Right renal cortex interstitium (tissue), 3 donors: ENCODE results near the gene ANO9. TPM values are rescaled to one million over a fixed set of nuclear protein-coding genes. Genes with fewer than 3 reads are reported as not detected.
A peak's percentile ranks its signal among the peaks of the same experiment; 100 is the strongest.

ENCODE experiments used
- DNase-seq, 3 donors: peaks; one replicate each; pipeline ENCODE4 v3.0.0-alpha.2; 2013; ENCODE audit warnings: low read depth in 3 of 3, low spot score in 2 of 3
- polyA plus RNA-seq, 3 donors: library from polyadenylated mRNA; unstranded; fragments of 120-200 nt; gene quantifications; one replicate each; pipeline ENCODE4 v1.2.1, GENCODE V29; 2013; ENCODE audit not compliant: insufficient read length in 3 of 3

ANO9 gene
- polyA plus RNA-seq, 3 donors: 6.4 to 10.3 (median 7.0) TPM

DNA sequence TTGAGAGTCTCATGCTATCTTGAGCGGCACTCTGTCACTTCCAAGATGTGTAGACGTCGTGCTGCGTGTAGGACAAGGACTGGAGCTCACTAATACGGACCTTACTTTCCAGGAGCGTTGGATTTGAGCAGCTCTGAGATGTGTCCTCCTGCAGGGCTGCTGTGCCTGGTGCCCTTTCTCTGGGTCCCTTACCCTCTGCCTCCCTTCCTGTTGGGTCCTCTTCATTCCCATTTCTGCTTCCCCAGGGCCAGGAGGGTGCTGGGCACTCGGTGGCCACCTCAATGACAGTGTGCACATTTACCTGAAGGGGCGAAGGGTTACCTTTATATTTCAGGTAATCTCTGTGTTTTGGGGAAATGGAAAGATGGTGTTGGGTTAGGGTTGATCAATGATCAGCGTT lies 12.2 kb upstream of the ANO9 start:
- no peak for DNase-seq

DNA sequence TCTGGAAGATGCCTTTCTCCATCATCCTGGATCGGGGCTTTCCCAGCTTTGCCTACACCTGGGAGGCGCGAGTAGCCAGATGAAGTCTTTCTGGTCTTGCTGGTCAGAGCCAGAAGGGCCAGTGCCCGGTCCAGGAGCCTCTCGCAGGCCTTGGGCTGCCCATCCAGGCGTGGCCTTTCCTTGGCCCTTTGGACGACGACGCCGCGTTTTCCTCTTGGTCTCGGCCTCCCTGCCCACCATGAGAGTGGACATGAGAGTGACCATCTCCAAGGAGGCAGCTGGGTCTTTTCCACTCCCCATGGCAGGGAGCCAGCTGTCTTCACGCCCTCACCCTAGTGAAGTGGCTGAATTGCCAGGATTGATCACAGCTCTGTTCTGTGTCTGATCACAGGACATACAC lies 11.8 kb upstream of the ANO9 start:
- no peak for DNase-seq

GRCh38 chr11:452916-453527 lies 11.2 kb upstream of the ANO9 start:
- no peak for DNase-seq

DNA sequence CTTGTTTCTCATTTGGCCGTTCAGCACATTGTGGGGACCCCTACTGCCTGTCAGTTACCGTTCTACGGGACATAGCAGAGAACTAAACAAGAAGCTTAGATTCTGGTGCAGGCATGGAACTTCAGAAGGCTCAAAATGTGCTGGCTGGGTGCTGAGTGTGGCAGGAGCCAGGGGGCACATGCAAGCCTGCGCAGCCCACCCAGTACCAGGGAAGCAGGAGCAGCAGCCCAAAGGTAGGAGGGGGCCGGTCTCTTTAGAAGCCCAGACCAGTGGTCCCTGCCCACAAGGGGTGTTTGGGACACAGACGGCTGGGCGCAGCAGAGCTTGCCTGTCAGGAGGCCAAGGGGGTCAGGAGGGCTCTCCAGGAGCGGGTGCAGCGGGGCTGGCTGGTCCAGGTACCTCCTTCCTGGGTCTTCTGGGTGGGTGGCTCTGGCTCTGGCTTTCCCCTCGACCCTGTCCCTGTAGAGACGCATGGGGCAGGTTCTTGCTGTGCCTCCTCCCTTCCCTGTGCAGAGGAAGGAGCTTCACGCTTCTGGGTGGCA lies 10.5 kb upstream of the ANO9 start:
- no peak for DNase-seq

GRCh38 chr11:451738-452137 lies 9.9 kb upstream of the ANO9 start:
- no peak for DNase-seq

GRCh38 chr11:450809-451451 lies 9.1 kb upstream of the ANO9 start:
- no peak for DNase-seq

- DNase-seq: peak; percentile 87 to 94 (median 93)
Measured at GRCh38 chr11:449889-450808, 8.3 kb upstream of the ANO9 start, which contains the start of gene PTDSS2. PTDSS2 (plus strand) TSS chr11:450279; CDS start chr11:450456, 177 bp downstream.

DNA sequence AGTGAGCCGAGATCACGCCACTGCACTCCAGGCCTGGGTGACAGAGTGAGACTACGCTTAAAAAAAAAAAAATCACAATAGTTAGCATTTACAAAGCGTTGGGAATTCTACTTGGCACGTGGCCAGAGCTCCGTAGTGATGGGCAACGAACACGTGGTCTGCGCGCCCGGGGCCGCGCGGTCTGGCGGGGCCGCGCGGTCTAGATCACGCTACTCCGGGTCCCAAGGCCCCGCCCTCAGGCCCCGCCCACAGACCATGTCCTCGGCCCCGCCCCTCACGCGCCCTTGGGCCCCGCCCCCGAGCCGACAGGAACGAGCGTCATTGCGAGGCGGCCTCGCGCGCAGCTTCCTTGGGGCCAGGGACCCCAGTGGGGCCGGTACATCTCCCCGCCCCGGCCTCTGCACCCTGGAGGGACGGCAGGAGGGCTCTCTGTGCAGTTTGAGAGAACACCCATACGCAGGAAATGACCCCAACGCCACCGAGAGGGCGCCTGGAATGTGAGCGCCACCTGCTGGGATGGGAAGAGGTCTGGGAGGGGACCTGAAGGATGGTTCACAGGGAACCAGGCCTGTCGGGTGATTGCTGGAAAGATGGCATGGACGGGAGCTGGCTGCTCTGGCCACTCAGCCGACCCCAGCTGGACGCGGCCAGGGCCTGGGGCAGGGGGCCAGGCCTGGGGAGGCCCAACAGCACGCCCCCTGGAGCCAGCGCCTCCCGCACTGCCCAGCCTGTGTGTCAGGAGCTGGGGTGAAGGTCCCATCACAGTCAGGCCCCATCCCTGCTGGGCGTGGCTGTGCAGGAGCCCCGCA lies 6.3 kb upstream of the ANO9 start:
- DNase-seq: peak; percentile 77 to 84 (median 82)

- DNase-seq: no peak
Measured at GRCh38 chr11:446891-447290, 5.1 kb upstream of the ANO9 start.

DNA sequence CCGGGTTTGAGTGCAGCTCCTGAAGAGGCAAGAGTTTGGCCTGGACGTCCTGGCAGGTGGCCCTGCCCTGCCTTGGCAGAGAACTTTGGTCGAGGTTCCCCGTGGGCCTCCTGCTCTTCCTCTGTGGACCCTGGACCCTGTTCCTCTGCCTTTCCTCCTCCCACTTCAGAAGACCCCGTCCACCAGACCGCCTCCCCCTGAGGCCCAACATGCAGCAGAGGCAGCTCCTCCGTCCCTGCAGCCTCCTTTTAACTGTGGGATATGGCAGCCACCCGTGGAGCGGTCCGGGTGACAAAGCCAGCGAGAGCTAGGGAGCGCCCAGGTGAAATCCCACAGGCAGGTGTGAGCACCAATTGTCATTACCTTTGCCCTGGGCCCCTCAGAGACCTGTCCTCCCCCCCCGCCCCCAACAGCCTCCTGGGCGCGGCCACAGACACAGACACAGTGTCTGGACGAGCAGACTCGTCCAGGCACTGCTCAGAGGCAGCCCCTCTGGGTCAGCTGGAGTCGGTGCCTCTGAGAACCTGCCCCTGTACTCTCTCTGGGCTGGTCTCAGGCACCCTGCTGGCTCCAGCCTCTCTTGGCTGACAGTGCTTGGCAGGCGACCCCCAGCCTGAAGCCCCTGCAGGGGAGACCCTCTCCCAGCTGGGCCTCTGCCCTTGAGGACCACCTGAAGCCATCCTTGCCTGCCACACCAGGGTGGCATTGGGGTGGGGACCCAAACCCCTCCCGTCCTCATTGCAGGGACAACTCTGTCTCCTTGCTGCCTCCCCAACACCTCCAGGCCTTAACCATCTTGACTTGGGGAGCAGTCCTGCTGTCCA lies 4.2 kb upstream of the ANO9 start:
- DNase-seq: no peak

DNA sequence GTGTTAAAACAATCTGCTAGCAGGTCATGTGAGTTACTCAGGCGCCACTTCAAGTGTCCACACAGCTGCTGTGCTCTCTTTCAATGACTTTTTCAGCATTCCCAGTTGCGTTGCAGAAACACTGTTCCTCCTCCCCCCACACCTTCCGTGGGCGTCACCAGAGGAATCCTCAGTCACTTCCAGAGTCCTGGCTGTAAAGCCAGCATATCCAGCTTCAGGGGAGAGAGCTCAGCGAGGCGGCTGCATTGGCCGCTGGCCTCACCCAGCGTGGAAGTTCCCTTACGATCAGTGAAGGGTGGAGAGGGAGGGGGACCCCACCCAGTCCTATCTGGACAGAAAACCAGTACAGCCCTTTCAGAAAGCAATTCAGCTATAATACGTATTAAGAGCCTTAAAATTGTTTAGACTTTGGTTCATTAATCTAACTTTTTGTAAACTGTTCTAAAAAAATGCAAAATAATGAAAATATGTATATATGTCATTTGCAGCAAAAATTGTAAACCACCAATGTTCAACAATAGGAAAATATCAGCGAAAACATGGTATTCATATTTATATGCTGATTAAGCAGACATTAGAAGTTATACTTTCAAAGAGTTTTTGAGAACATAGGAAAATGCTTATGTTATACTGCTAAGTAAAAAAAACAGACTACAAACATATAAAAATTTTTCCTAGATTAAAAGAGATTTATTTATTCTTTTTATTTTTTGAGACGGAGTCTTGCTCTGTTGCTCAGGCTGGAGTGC lies 2.8 kb upstream of the ANO9 start:
- no peak for DNase-seq

- DNase-seq: no peak
Measured at GRCh38 chr11:443542-444199, 1.9 kb upstream of the ANO9 start.

DNA sequence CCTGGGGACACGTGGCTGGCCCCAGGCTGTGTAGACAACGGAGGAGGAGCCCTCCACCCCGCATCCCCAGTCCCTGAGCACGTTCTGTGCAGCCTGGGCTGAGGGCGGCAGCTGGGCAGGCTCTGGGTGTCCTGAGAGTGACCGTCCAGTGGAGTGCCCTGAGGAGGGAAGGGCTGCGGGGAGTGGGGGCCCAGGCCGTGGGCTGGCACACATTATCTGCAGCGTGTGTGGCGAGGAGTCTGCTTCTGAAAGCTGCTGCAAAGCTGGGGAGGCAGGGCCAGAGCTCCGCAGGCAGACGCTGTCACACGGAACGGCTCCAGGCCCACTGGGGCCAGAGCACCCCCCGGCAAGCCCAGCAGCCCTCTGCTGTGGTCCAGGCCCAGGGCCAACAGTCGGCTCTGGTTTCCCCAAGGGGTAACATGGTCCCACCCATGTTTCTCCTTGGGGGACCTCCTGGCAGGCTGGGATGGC lies 835 bp upstream of the ANO9 start:
- DNase-seq: no peak

GRCh38 chr11:441043-441417 lies 781 bp downstream of the ANO9 start:
- DNase-seq: no peak

GRCh38 chr11:440065-441042 lies 1.5 kb downstream of the ANO9 start:
- DNase-seq: no peak

DNA sequence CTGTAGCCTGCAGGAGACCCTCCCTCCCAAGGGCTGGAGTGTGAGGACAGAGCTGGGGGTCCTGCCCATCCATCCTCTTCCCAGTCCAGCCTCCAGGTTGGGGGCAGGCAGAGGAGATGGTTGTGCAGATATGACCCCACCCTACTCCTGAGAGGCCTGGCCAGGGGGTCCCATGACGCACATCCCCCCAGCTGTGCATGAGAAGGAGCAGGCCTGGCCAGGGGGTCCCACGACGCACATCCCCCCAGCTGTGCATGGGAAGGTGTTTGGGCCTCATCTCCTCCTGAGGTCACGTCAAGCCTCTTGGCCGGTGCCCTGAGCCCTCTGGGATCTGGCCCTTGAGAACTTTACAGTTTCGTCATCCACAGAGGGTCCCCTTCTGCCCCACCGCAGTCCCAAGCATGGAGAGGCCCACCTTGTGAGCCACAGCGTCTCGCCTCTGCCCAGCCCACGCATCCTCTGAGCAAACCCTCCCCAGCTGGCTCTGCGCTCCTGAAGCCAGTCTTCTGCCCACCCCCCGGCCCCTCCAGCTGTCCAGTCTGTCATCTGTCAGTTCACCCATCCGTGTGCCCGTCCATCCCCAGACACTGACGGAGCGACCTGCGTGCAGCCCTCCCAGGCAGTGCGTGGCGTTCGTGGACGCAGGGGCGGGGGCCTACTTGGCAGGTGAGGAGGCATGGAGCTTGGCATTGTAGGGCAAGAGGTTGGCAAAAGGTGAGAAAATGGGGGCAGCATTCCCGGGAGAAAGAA lies 2.3 kb downstream of the ANO9 start:
- DNase-seq: no peak
